Activated effector memory CD4-positive, alpha-beta T cell treated with anti-CD3 and anti-CD28 coated beads, Interleukin-2, amount 50 U/mL, for 16 hours (primary cell): ENCODE data around the gene TPCN2.

Experiments used
- DNase-seq: peaks from one replicate; pipeline ENCODE4 v3.0.0-alpha.2; 2020

The TPCN2 gene

GRCh38 chr11:69048694-69049489, at the start of gene TPCN2:
TSS of gene TPCN2 (plus strand) at chr11:69048932. CDS start at chr11:69048998, 66 bp downstream.
- DNase-seq, result peak; percentile 96

GRCh38 chr11:68999093-68999747, 49.5 kb upstream of the TPCN2 start:
- DNase-seq, result peak; percentile 21

- peak; percentile 12 for DNase-seq
Observed at GRCh38 chr11:68999748-69000355, 48.9 kb upstream of the TPCN2 start.

- DNase-seq, result peak; percentile 16
Observed at GRCh38 chr11:69000391-69000790, 48.3 kb upstream of the TPCN2 start.

DNA sequence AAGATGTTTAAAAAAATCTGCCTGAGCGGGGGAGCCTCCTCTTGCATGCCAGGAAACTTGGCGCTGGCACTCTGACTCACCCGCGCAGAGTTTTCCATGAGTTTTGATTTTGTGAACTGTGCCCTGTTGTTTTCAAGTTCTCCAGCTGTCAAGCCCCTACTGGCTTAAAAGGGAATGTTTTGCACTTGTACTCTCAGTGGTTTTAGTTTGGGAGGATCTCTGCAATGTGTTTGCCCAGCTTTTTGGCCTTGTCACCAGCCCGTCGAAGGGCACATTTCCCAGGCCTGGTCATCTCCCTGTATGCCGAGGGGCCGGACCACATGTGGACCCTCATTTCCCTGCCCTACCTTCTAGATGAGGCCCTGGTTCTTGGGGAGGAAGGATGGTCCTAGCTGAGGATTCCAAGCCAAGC, 47.9 kb upstream of the TPCN2 start:
- DNase-seq, result peak; percentile 31

- peak; percentile 47 for DNase-seq
Observed at GRCh38 chr11:69001243-69002081, 47.3 kb upstream of the TPCN2 start.

DNA sequence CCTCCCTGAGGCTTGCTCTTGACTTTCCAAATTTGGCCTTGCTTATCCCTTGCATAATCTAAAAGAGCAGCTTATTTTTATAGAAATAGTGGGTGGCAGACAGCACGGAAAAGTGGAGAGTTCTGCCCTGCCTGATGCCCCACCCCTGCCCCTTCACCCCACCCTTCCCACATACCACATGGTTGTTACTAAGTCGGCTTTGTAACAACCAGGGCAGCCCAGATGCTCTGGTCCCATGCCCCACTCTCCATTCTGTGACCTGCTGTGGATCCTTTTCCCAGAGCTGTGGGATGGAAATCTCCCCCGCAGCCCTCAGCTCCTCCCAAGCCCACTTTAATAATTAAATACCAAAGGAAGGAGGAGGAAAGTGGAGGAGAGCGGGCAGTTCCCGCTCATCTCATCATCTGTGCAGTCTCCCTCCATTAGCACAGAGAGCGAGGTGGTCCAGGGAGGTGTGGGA, 46.6 kb upstream of the TPCN2 start:
- DNase-seq, result peak; percentile 9

- peak; percentile 58 for DNase-seq
Observed at GRCh38 chr11:69002570-69003231, 46.0 kb upstream of the TPCN2 start.

DNA sequence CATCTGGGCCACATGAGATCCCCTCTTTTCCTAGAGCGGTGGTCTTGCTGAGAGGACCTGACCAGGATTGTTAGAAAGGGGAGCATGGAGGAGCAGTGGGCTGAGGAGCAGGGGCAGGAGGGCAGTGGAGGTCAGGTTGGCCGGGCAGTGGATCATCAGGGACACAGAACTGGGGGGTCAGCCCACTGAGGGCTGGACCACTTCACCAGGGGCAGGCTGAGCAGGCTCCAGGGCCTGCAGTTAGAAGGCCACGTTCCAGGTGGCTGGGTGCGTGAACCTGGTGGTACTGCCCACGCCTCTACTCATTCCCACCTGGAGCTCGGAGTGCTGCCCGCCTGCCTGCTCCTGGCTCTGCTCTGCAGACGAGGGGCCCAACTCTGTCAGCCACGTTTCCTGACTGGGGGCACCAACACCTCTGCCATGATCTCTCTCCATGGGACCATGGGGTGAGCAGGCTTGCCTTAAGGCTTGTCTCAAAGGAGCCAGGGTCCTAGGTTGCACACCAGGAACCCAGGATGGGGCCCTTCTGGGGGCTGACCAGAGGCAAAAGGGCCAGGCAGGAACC, 45.3 kb upstream of the TPCN2 start:
- DNase-seq, result peak; percentile 51

- peak; percentile 45 for DNase-seq
Observed at GRCh38 chr11:69003866-69004367, 44.8 kb upstream of the TPCN2 start.

- DNase-seq, result peak; percentile 59
Observed at GRCh38 chr11:69004411-69005182, 44.1 kb upstream of the TPCN2 start.

GRCh38 chr11:69005183-69005630, 43.5 kb upstream of the TPCN2 start:
- peak; percentile 46 for DNase-seq

DNA sequence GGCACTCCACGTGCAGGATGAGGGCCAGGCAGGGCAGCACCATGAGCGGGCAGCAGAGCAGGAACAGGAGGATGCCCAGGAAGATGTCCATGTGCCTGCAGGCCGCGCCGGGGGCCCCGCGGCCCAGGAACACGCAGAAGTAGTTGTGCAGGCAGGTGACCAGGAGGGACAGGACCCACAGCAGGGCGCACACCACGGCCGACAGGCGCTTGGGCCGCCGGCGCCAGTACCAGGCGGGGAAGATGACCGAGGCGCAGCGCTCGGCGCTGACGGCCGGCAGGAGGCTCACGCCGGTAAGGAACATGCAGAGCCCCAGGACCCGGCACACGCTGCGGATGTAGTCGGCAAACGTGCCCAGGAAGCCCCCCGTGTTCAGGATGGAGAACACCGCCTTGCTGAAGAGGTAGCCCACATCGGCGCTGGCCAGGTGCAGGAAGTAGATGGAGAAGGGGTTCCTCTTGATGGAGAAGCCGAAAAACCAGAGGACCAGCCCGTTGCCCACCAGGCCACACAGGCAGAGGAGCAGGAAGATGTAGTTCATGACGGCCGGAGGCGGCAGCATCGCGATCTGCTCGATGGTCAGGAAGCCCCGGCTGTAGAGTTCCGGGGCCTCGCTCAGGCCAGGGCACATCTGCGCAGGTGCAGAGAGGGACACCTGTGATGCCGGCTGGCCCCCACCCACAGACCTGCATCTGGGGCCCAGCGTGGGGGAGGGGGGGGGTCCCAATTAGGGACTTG, 42.9 kb upstream of the TPCN2 start:
- DNase-seq, result peak; percentile 45

GRCh38 chr11:69006816-69007215, 41.9 kb upstream of the TPCN2 start:
- DNase-seq, result peak; percentile 6

DNA sequence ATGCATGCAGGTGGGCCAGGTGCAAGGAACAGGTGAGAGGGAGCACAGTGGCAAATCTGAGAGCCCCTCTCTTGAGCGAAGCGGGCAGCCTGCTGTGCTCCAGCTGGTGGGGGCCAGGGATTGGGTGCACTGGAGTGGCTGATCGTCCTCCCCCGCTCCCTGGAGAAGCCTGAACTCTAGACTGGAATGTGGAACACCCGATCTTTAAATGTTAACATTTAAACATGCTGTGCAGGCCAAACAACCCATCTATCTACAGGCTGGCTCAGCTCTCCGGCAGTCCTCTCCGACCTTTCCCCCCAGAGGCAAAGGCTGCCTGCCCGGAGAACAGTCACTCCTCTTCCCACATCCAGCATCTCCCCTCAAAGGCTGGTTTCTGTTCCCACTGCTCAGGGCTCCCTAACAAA, 40.8 kb upstream of the TPCN2 start:
- no peak for DNase-seq

- DNase-seq, result no peak
Observed at GRCh38 chr11:69008737-69009440, 39.8 kb upstream of the TPCN2 start.

DNA sequence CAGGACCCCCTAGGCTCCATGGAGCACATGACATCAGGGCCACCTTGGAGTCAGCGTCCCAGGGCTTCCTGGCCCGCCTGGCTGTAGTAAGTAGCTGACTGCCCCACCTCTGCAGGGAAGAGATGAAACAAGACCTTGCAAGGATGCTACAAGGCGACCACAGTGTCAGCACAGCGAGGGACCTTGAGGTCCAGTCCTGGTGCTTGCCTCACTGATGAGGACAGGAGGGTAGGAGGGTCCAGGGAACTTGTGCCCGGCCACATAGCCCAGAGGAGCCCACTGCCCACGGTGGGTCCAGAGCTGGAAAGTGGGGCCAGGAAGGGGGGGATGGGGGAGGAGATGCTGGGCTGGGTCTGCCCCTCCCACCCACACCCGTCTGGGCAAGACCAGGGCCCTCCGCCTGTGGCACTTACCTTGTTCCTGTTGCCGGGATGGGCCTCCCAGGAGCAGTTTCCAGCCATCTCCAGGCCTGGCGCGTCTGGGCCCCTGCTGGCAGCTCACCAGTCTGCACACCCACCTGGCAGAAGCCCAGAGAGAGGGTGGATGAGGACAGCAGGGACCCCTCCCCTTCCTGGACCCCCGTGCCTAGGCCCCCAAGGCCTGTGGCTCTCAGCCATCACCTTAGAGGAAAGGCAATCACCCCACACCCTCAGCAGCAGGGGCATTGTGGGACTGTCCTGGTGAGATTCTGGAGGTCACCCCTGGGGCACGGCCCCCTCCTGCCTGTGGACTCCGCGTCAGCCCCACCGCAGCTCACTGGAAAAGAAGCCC, 39.1 kb upstream of the TPCN2 start:
- DNase-seq, result no peak

DNA sequence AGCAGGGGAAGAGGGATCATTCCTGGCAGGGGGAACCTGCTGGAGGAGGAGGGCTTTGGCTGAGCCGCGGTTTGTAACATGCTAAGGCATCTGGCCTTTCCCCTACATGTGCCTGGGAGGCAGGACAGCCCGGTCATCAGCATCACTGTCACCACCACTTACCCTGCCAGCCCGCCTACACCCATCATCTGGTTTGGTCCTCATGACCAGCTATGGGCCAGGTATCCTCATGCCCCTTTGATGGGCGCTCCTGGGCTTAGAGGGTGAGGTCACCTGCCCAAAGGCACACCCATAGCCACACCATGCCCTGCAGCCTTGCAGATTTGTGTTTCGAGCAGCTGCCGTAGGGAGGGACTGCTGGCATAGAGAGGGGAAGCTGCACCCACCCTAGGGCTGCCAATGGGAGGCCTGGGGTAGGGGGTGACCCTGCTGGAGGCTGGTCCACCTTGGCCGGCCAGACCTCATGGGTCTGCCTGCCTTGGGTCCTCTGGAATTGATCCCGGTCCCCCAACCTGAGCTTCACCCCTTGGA, 38.3 kb upstream of the TPCN2 start:
- no peak for DNase-seq
